HL-60 (cell line): Measurements from ENCODE around the gene ANO9.

Experiments used
- DNase-seq, 2 experiments: peaks; one replicate each; pipeline ENCODE4 v3.0.0-alpha.2; 2010 to 2020; ENCODE audit warnings: low read depth in 1 of 2, low spot score in 1 of 2
- H3K27ac ChIP-seq: fragments of 250-450 bp; sonication (Bioruptor Pico); replicated peaks from 2 replicates; pipeline ENCODE4 v1.5.1; 2020; ENCODE audit warnings: mild to moderate bottlenecking, moderate library complexity
- H3K27me3 ChIP-seq: fragments of 250-450 bp; sonication (Bioruptor Pico); 2 replicates; pipeline ENCODE4 v1.5.1; 2021; ENCODE audit warnings: mild to moderate bottlenecking, moderate library complexity; ENCODE audit not compliant: insufficient read depth, poor library complexity, severe bottlenecking
- H3K4me3 ChIP-seq: replicated peaks from 2 replicates; pipeline ENCODE4 v1.5.1; 2011; ENCODE audit warnings: mild to moderate bottlenecking, control low read depth, low read length; ENCODE audit not compliant: insufficient read depth
- GABPA ChIP-seq: IDR thresholded peaks from 2 replicates; pipeline ENCODE4 v1.6.1; 2012; ENCODE audit warnings: low read depth
- POLR2AphosphoS5 ChIP-seq: IDR thresholded peaks from 2 replicates; pipeline ENCODE4 v1.6.1; 2012; ENCODE audit warnings: low read depth
- REST ChIP-seq: IDR thresholded peaks from 2 replicates; pipeline ENCODE4 v1.6.1; 2012; ENCODE audit warnings: low read depth; ENCODE audit not compliant: insufficient replicate concordance
- SPI1 ChIP-seq: IDR thresholded peaks from 2 replicates; pipeline ENCODE4 v1.6.1; 2012; ENCODE audit warnings: low read depth, mild to moderate bottlenecking, borderline replicate concordance
- TF ChIP-seq, protein P1 (sequence below): IDR thresholded peaks from one replicate; pipeline ENCODE4 v1.5.1; 2011; ENCODE audit warnings: low read length, control low read depth, inconsistent platforms; ENCODE audit not compliant: insufficient read depth

ANO9 gene

DNA sequence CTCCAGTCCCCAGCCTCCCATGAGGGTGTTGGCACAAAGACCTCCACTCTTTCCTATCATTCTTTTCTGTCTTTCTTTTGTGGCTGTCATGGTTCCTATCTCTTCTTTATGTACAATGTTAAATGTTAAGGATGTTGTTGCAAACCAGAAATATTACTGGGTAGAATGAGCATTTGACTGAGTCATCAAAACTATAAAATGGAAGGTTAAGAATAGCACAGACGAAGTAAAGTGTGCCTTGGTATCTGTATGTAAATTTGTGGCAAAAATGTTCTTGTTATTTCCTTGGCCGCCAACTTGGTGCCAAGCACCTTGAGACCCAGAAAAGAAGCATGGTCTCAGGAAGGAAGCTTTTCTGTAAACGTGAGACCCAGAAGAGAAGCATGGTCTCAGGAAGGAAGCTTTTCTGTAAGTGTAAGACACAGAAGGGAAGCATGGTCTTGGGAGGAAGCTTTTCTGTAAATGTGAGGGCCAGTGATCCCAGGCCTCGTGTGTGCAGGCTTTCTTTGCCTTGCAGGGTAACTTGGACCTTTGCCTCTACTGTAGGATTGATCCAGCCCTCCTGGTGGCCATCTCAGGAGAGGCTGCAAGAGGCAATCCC, 54.5 kb downstream of the ANO9 start:
- DNase-seq, result no peak
- H3K27me3 ChIP-seq, result no peaks in the 10 kb centered on the region
- H3K27ac ChIP-seq, result no peak overlapping the region
- no peak for TF ChIP-seq REST
- TF ChIP-seq GABPA, result no peak
- TF ChIP-seq POLR2AphosphoS5, result no peak
- TF ChIP-seq, protein P1, sequence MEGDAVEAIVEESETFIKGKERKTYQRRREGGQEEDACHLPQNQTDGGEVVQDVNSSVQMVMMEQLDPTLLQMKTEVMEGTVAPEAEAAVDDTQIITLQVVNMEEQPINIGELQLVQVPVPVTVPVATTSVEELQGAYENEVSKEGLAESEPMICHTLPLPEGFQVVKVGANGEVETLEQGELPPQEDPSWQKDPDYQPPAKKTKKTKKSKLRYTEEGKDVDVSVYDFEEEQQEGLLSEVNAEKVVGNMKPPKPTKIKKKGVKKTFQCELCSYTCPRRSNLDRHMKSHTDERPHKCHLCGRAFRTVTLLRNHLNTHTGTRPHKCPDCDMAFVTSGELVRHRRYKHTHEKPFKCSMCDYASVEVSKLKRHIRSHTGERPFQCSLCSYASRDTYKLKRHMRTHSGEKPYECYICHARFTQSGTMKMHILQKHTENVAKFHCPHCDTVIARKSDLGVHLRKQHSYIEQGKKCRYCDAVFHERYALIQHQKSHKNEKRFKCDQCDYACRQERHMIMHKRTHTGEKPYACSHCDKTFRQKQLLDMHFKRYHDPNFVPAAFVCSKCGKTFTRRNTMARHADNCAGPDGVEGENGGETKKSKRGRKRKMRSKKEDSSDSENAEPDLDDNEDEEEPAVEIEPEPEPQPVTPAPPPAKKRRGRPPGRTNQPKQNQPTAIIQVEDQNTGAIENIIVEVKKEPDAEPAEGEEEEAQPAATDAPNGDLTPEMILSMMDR, result no peak
- TF ChIP-seq SPI1, result no peak
- H3K4me3 ChIP-seq, result no peak overlapping the region

GRCh38 chr11:386483-386882, 55.3 kb downstream of the ANO9 start:
- no peak for TF ChIP-seq GABPA
- no peak for TF ChIP-seq POLR2AphosphoS5
- no peak for TF ChIP-seq SPI1
- TF ChIP-seq, protein P1, result no peak
- DNase-seq, result no peak
- H3K27me3 ChIP-seq, result peaks cover 2% of the 10 kb centered on the region
- H3K4me3 ChIP-seq, result no peak overlapping the region
- H3K27ac ChIP-seq, result no peak overlapping the region

- peaks cover 2% of the 10 kb centered on the region for H3K27me3 ChIP-seq
- DNase-seq, result no peak
- no peak for TF ChIP-seq POLR2AphosphoS5
- TF ChIP-seq, protein P1, result no peak
- no peak for TF ChIP-seq GABPA
- no peak for TF ChIP-seq REST
- no peak for TF ChIP-seq SPI1
- no peak overlapping the region for H3K4me3 ChIP-seq
- H3K27ac ChIP-seq, result no peak overlapping the region
Measured at GRCh38 chr11:385594-386351, 56.0 kb downstream of the ANO9 start.
